SU-DHL-6 (cell line): Measurements from ENCODE around the gene PSMD14.
A peak's percentile ranks its signal among the peaks of the same experiment; 100 is the strongest.

Experiments
- H2AFZ ChIP-seq: fragments of 200-600 bp; sonication (generic); 2 replicates; pipeline ENCODE4 v1.6.1; 2014; ENCODE audit warnings: low read depth, mild to moderate bottlenecking, moderate library complexity, mixed read lengths, antibody characterized with exemption, low read length; ENCODE audit not compliant: severe bottlenecking
- H3F3A ChIP-seq: fragments of 200-600 bp; shearing (Covaris generic); 2 replicates; pipeline ENCODE4 v1.6.0; 2016; ENCODE audit warnings: antibody characterized with exemption, mild to moderate bottlenecking; ENCODE audit not compliant: insufficient read depth
- H3K27ac ChIP-seq: fragments of 200-600 bp; sonication (generic); 2 replicates; pipeline ENCODE4 v1.5.1; 2016; ENCODE audit warnings: low read depth, mild to moderate bottlenecking, low read length, moderate library complexity, mixed read lengths
- H3K27me3 ChIP-seq: fragments of 200-600 bp; sonication (generic), shearing (Covaris generic); 2 replicates; pipeline ENCODE4 v1.6.0; 2014; ENCODE audit warnings: mild to moderate bottlenecking, low read length
- H3K36me3 ChIP-seq: fragments of 200-600 bp; sonication (generic); 2 replicates; pipeline ENCODE4 v1.6.1; 2014; ENCODE audit warnings: mild to moderate bottlenecking, low read length, mixed read lengths
- H3K4me2 ChIP-seq: fragments of 300-600, 200-600 bp; shearing (Covaris generic), sonication (generic); 2 replicates; pipeline ENCODE4 v1.6.0; 2014; ENCODE audit warnings: low read length, low read depth, mild to moderate bottlenecking; ENCODE audit not compliant: poor library complexity, severe bottlenecking
- H3K4me3 ChIP-seq: fragments of 200-600 bp; sonication (generic); 2 replicates; pipeline ENCODE4 v1.5.1; 2014; ENCODE audit warnings: antibody characterized with exemption, low read length, mild to moderate bottlenecking, mixed read lengths; ENCODE audit not compliant: insufficient read depth, poor library complexity, severe bottlenecking
- H3K79me2 ChIP-seq: fragments of 200-600 bp; sonication (generic); 2 replicates; pipeline ENCODE4 v1.6.1; 2014; ENCODE audit warnings: mild to moderate bottlenecking, low read length, moderate library complexity; ENCODE audit not compliant: insufficient read depth
- H3K9ac ChIP-seq: fragments of 200-600 bp; sonication (generic); 2 replicates; pipeline ENCODE4 v1.7.0; 2014; ENCODE audit warnings: mild to moderate bottlenecking, low read length
- H3K9me2 ChIP-seq: fragments of 200-600 bp; sonication (generic); replicated peaks from 2 replicates; pipeline ENCODE4 v1.6.1; 2014; ENCODE audit warnings: low read length; ENCODE audit not compliant: insufficient read depth
- H3K9me3 ChIP-seq: fragments of 200-600 bp; sonication (generic); 2 replicates; pipeline ENCODE4 v1.6.1; 2014; ENCODE audit warnings: low read length, mixed read lengths; ENCODE audit not compliant: insufficient read depth
- H4K20me1 ChIP-seq: fragments of 200-600 bp; sonication (generic); 2 replicates; pipeline ENCODE4 v1.6.1; 2014; ENCODE audit warnings: low read depth, mild to moderate bottlenecking, antibody characterized with exemption, low read length, moderate library complexity, mixed read lengths
- EZH2phosphoT487 ChIP-seq: fragments of 200-600 bp; sonication (generic), shearing (Covaris generic); conservative IDR thresholded peaks from 2 replicates; pipeline ENCODE4 v1.6.1; 2018; ENCODE audit warnings: mild to moderate bottlenecking, antibody characterized with exemption, low read length, moderate library complexity, mixed read lengths
- TF ChIP-seq, protein P1 (sequence below): fragments of 200-600 bp; sonication (generic); IDR thresholded peaks from one replicate; pipeline ENCODE4 v1.5.1; 2017; ENCODE audit warnings: antibody characterized with exemption, mild to moderate bottlenecking, low read length, moderate library complexity; ENCODE audit not compliant: insufficient read depth, poor library complexity, severe bottlenecking

PSMD14 gene

GRCh38 chr2:161409308-161409907 lies 101.2 kb downstream of the PSMD14 start:
- TF ChIP-seq, protein P1, sequence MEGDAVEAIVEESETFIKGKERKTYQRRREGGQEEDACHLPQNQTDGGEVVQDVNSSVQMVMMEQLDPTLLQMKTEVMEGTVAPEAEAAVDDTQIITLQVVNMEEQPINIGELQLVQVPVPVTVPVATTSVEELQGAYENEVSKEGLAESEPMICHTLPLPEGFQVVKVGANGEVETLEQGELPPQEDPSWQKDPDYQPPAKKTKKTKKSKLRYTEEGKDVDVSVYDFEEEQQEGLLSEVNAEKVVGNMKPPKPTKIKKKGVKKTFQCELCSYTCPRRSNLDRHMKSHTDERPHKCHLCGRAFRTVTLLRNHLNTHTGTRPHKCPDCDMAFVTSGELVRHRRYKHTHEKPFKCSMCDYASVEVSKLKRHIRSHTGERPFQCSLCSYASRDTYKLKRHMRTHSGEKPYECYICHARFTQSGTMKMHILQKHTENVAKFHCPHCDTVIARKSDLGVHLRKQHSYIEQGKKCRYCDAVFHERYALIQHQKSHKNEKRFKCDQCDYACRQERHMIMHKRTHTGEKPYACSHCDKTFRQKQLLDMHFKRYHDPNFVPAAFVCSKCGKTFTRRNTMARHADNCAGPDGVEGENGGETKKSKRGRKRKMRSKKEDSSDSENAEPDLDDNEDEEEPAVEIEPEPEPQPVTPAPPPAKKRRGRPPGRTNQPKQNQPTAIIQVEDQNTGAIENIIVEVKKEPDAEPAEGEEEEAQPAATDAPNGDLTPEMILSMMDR, result no peak
- TF ChIP-seq EZH2phosphoT487, result no peak
- no peaks in the 10 kb centered on the region for H3F3A ChIP-seq
- no peak overlapping the region for H3K27ac ChIP-seq
- no peak overlapping the region for H2AFZ ChIP-seq
- no peak overlapping the region for H3K4me3 ChIP-seq
- H3K36me3 ChIP-seq, result peaks cover 13% of the 10 kb centered on the region; the same call in 1 of the 2 replicates
- no peak overlapping the region for H3K9ac ChIP-seq
- H3K27me3 ChIP-seq, result no peaks in the 10 kb centered on the region
- H3K9me3 ChIP-seq, result no peaks in the 10 kb centered on the region
- peaks cover 4% of the 10 kb centered on the region; the same call in 1 of the 2 replicates for H4K20me1 ChIP-seq
- no peaks in the 10 kb centered on the region for H3K79me2 ChIP-seq
- no peak overlapping the region for H3K4me2 ChIP-seq
- no peaks in the 10 kb centered on the region for H3K9me2 ChIP-seq

GRCh38 chr2:161412346-161412745 lies 104.1 kb downstream of the PSMD14 start:
- no peaks in the 10 kb centered on the region for H3K9me3 ChIP-seq
- H3K27me3 ChIP-seq, result no peaks in the 10 kb centered on the region
- no peak overlapping the region for H3K9ac ChIP-seq
- H3K79me2 ChIP-seq, result no peaks in the 10 kb centered on the region
- TF ChIP-seq, protein P1, result no peak
- TF ChIP-seq EZH2phosphoT487, result no peak
- H3K27ac ChIP-seq, result no peak overlapping the region
- H4K20me1 ChIP-seq, result peaks cover 4% of the 10 kb centered on the region; the same call in 1 of the 2 replicates
- H3K4me2 ChIP-seq, result no peak overlapping the region
- H3K36me3 ChIP-seq, result peaks cover 13% of the 10 kb centered on the region; the same call in 1 of the 2 replicates
- no peaks in the 10 kb centered on the region for H3F3A ChIP-seq
- no peak overlapping the region for H2AFZ ChIP-seq
- H3K4me3 ChIP-seq, result no peak overlapping the region
- H3K9me2 ChIP-seq, result no peaks in the 10 kb centered on the region

DNA sequence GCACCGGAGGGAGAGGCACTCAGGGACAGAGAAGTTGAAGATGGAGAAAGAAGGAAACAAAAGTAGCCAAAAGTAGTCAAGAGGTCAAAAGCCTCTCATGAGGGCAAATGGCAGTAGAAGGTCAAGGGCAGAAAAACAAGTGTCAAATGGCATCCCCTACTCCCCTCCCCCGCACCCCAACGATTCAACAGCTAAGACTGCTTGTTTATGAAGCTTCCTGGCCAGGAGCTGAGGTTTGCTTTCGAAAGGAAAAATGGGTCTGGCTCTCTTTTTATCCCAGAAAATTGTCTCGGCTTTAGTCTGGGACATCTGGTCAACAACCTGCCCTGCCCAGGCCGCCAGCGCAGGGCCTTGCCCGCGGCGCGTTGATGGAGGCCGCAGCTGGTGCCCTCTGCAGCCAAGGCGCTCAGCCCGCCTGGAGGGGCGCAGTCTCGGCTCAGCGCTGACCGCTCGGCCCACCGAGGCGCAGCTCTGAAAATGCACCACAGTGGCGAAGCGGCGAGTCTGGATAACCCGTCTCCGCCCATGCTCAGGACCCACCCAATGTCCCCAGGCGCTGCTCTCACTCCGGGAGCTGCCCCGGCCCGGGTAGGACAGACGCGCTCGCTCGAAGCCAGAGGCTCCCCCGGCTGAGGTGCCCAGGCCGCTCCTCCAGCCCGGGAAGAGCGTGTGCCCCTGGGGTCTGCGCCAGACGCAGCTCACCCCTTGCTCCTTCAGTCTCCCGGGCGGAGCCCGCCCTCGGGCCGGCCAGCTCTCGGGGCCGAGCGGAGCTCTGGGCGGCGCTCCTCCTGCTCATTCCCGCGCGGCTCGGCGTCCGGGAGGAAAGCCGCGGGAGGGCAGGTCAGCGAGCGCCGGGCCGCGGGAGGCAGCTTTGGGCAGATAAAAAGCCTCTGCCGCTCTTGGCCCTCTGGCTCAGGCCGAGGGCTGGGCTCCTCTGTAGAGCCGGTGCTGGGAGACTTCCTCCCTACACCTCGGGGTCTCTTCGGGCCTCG lies 106.1 kb downstream of the PSMD14 start:
- Histone ChIP-seq H3K79me2 (no peaks in the 10 kb centered on the region), H3K27me3 (no peaks in the 10 kb centered on the region), H3K9me2 (no peaks in the 10 kb centered on the region), H2AFZ (peak overlapping the region; percentile 27), H3K9me3 (no peaks in the 10 kb centered on the region), H3K36me3 (peaks cover 13% of the 10 kb centered on the region; the same call in 1 of the 2 replicates), H3K4me3 (no peak overlapping the region), H3K4me2 (peak overlapping the region; percentile 20), H3F3A (no peaks in the 10 kb centered on the region), H3K27ac (no peak overlapping the region), H4K20me1 (peaks cover 4% of the 10 kb centered on the region; the same call in 1 of the 2 replicates), H3K9ac (no peak overlapping the region)
- TF ChIP-seq EZH2phosphoT487, result no peak
- TF ChIP-seq, protein P1, result no peak
